ENCODE data around the gene TTC28.

DNA sequence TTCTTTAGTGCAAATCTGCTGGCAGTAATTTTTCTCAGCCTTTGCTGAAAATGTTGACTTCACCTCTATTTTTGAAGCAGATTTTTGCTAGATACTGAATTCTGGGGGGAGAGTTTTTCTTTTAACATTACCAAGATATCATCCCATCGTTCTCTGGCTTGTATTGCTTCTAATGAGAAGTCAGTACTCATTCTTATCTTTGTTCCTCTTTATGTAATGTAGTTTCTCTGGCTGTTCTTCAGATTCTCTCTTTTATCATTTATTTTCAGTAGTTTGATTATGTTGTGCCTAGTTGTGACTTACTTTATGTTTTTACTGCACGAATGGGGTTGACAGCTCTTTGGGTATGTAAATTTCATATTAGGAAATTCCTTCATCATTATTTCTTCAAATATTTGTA lies 441.9 kb downstream of the TTC28 start:
- no peak for TF ChIP-seq CTCF (IDR thresholded peaks at IDR 0.05)
- TF ChIP-seq POLR2A (IDR thresholded peaks at IDR 0.05; ENCODE audit: low read depth), result no peak
- TF ChIP-seq EP300 (IDR thresholded peaks at IDR 0.05), result no peak

Data from esophagus muscularis mucosa (tissue), 4 donors.